ENCODE measurements around the gene ISOC2. TPM values are rescaled to one million over a fixed set of nuclear protein-coding genes. Genes with fewer than 3 reads are reported as not detected.

Gene ISOC2
- total and polyA plus RNA-seq, 2 donors (not counting 3 experiments of a cell fraction or from before 2014, with no cell fraction given): 49.3 to 68.7 TPM

- BruUV-seq (replicated peaks): no TSS peak
- ChIA-PET POLR2A (no interaction called here), CTCF (interaction anchor here (3.2 to 5.5 kb wide), 2 partner anchors 12 to 25 kb away, joined by 17 to 38 read pairs; no protein-coding TSS in a partner anchor)
- Histone ChIP-seq H2AFZ (ENCODE audit: low read depth, low read length) (no peak overlapping the region), H3K4me2 (ENCODE audit: insufficient read depth, low read length) (no peak overlapping the region), H3K9me1 (replicated peaks; ENCODE audit: control insufficient read depth, extremely low read depth, insufficient read depth, low read length) (no peaks in the 10 kb centered on the region), H4K20me1 (replicated peaks; ENCODE audit: control insufficient read depth, extremely low read depth, insufficient read depth, low read length) (no peaks in the 10 kb centered on the region), H3K4me1 (ENCODE audit: control insufficient read depth, extremely low read depth, insufficient read depth, low read length) (peaks cover 9% of the 10 kb centered on the region), H3K4me3 (replicated peaks in 1 of 3; ENCODE audit: insufficient read depth in 1 of 3, low read depth in 1 of 3, low read length in 3 of 3) (no peak overlapping the region), H3K79me2 (ENCODE audit: control insufficient read depth, insufficient read depth, low read length) (no peaks in the 10 kb centered on the region), H3K9ac (replicated peaks; ENCODE audit: extremely low read depth, insufficient read depth, low read length) (no peak overlapping the region), H3K9me3 (replicated peaks; ENCODE audit: control insufficient read depth, insufficient read depth, low read length) (no peaks in the 10 kb centered on the region), H3K27me3 (ENCODE audit: control insufficient read depth in 2 of 2, insufficient read depth in 2 of 2, low read length in 2 of 2) (no peaks in the 10 kb centered on the region), H3K27ac (ENCODE audit: insufficient read depth, low read depth, low read length) (no peak overlapping the region), H3K36me3 (ENCODE audit: control insufficient read depth in 2 of 2, extremely low read depth in 1 of 2, insufficient read depth in 2 of 2, low read length in 2 of 2) (no peaks in the 10 kb centered on the region)
- intact Hi-C loops (cut with micrococcal nuclease): no loop called here
- dilution Hi-C loops (cut with MboI; ENCODE audit: extremely low pct_ligation_motif_present, low sequenced_read_pairs): no loop called here
- TF ChIP-seq JUN (IDR thresholded peaks at IDR 0.05; ENCODE audit: borderline replicate concordance, insufficient read depth, insufficient read length, low read depth) (no peak), EZH2 (IDR thresholded peaks at IDR 0.05; ENCODE audit: borderline replicate concordance, low read depth, low read length, severe bottlenecking) (no peak), POLR2A (IDR thresholded peaks at IDR 0.05; ENCODE audit: low read depth, low read length) (no peak), FOS (IDR thresholded peaks at IDR 0.05; ENCODE audit: borderline replicate concordance, insufficient read depth, low read length) (no peak), MAX (IDR thresholded peaks at IDR 0.05; ENCODE audit: insufficient read depth, insufficient read length) (no peak), CTCF (IDR thresholded peaks at IDR 0.05; ENCODE audit: extremely low read depth in 1 of 2, insufficient read depth in 1 of 2, low read depth in 1 of 2, low read length in 2 of 2) (no peak), GATA2 (IDR thresholded peaks at IDR 0.05; ENCODE audit: insufficient read depth, insufficient read length, low read depth, low read length) (no peak), MYC (IDR thresholded peaks at IDR 0.05; ENCODE audit: low read depth, low read length) (no peak), POLR2AphosphoS5 (IDR thresholded peaks at IDR 0.05; ENCODE audit: insufficient read depth, low read depth, low read length) (no peak)
- DNase-seq (ENCODE audit: low read depth, low spot score) (no peak), FAIRE-seq (no peak)
Observed at GRCh38 chr19:55492362-55492944, 31.0 kb upstream of the ISOC2 start.
